Esophagus muscularis mucosa (tissue), 4 donors: ENCODE measurements around the gene TMCC2.

ENCODE experiments used
- CTCF ChIP-seq, 3 experiments: fragments of 200-600 bp in 2 of 3; fragments of 450-650 bp in 1 of 3; sonication (generic) in 2 of 3; IDR thresholded peaks; one replicate each; pipeline ENCODE4 v1.5.1; 2017 to 2019; ENCODE audit warnings: antibody characterized with exemption in 3 of 3, mild to moderate bottlenecking in 2 of 3, moderate library complexity in 1 of 3
- EP300 ChIP-seq: sonication (generic); formaldehyde crosslinking; IDR thresholded peaks from one replicate; pipeline ENCODE4 v1.6.1; 2017; ENCODE audit warnings: antibody characterized with exemption
- POLR2A ChIP-seq: fragments of 450-650 bp; IDR thresholded peaks from one replicate; pipeline ENCODE4 v1.6.1; 2017; ENCODE audit warnings: antibody characterized with exemption, moderate library complexity, mild to moderate bottlenecking, low read depth

- TF ChIP-seq EP300 = no peak
- no peak for TF ChIP-seq POLR2A
- no peak for TF ChIP-seq CTCF (IDR thresholded peaks at IDR 0.05)
Observed at GRCh38 chr1:205179842-205180241, 47.9 kb upstream of the TMCC2 start.
